H1 (cell line): ENCODE data around the gene LRRK1. TPM values are rescaled to one million over a fixed set of nuclear protein-coding genes. Genes with fewer than 3 reads are reported as not detected.

Source experiments
- CTCF ChIA-PET: fragments of 300-600 bp; sonication (Branson Sonifier 250); formaldehyde crosslinking; loops from one replicate; lab custom pipeline; 2021; ENCODE audit not compliant: partially characterized antibody; lab: Charles Lee
- POLR2A ChIA-PET: fragments of 300-600 bp; sonication (Branson Sonifier 250); formaldehyde crosslinking; loops from one replicate; lab custom pipeline; 2021; ENCODE audit warnings: inconsistent platforms; ENCODE audit not compliant: partially characterized antibody; lab: Charles Lee
- DNase-seq, 2 experiments: peaks; one replicate each; pipeline versions ENCODE4 v3.0.0 to v3.0.0-alpha.2; 2010 to 2022; ENCODE audit warnings: low spot score in 2 of 2, low read depth in 1 of 2, mixed read lengths in 1 of 2
- FAIRE-seq: peaks from 2 replicates; lab custom pipeline; 2011; peaks lifted over from hg19 to GRCh38; lab: Jason Lieb, UNC
- H2AFZ ChIP-seq: 2 replicates; pipeline ENCODE4 v1.8.1; 2012; ENCODE audit warnings: low read length, inconsistent platforms
- H2AK5ac ChIP-seq: 2 replicates; pipeline ENCODE4 v1.6.1; 2013; ENCODE audit warnings: low read depth, low read length
- H2BK120ac ChIP-seq: replicated peaks from 2 replicates; pipeline ENCODE3; 2013; ENCODE audit warnings: low read depth, low read length, inconsistent platforms
- H2BK12ac ChIP-seq: 2 replicates; pipeline ENCODE4 v1.6.1; 2013; ENCODE audit warnings: low read depth, low read length
- H2BK15ac ChIP-seq: 2 replicates; pipeline ENCODE4 v1.6.1; 2013; ENCODE audit warnings: low read length
- H2BK20ac ChIP-seq: 2 replicates; pipeline ENCODE4 v1.6.1; 2013; ENCODE audit warnings: low read length
- H2BK5ac ChIP-seq: 2 replicates; pipeline ENCODE4 v1.6.1; 2013; ENCODE audit warnings: low read depth, low read length
- H3K14ac ChIP-seq: 2 replicates; pipeline ENCODE4 v1.6.1; 2013; ENCODE audit warnings: inconsistent platforms; ENCODE audit not compliant: insufficient read length
- H3K18ac ChIP-seq: 2 replicates; pipeline ENCODE4 v1.6.1; 2013; ENCODE audit warnings: low read length; ENCODE audit errors: extremely low read depth
- H3K23ac ChIP-seq: 2 replicates; pipeline ENCODE4 v1.6.1; 2013; ENCODE audit warnings: inconsistent platforms; ENCODE audit not compliant: insufficient read length
- H3K23me2 ChIP-seq: 2 replicates; pipeline ENCODE4 v1.6.1; 2013; ENCODE audit warnings: low read depth, low read length
- H3K27ac ChIP-seq: 2 replicates; pipeline ENCODE4 v1.6.1; 2011; ENCODE audit warnings: low read depth, low read length, inconsistent platforms
- H3K27me3 ChIP-seq, 4 experiments: replicated peaks in 1 of 4; 1 replicate in 1 of 4; 2 replicates in 3 of 4; pipeline versions ENCODE4 v1.6.1 to v1.8.1; 2011 to 2013; ENCODE audit warnings: low read length in 3 of 4, mild to moderate bottlenecking in 3 of 4, inconsistent platforms in 2 of 4, mixed read lengths in 2 of 4, moderate library complexity in 1 of 4; ENCODE audit not compliant: control insufficient read depth in 3 of 4, insufficient read depth in 3 of 4; ENCODE audit errors: extremely low read depth in 1 of 4
- H3K36me3 ChIP-seq, 4 experiments: 2 replicates each; pipeline versions ENCODE4 v1.6.1 to v1.8.1; 2011 to 2013; ENCODE audit warnings: mild to moderate bottlenecking in 4 of 4, low read length in 3 of 4, moderate library complexity in 2 of 4, control low read depth in 1 of 4, inconsistent platforms in 1 of 4; ENCODE audit not compliant: insufficient read depth in 4 of 4, control insufficient read depth in 2 of 4
- H3K4ac ChIP-seq: replicated peaks from 2 replicates; pipeline ENCODE3; 2013; ENCODE audit warnings: low read length, low read depth, mixed read lengths, inconsistent platforms; ENCODE audit not compliant: insufficient read length
- H3K4me1 ChIP-seq, 4 experiments: replicated peaks in 1 of 4; 1 replicate in 1 of 4; 2 replicates in 3 of 4; pipeline versions ENCODE4 v1.6.1 to v1.8.1; 2011 to 2013; ENCODE audit warnings: low read length in 3 of 4, inconsistent platforms in 2 of 4, mixed read lengths in 1 of 4; ENCODE audit not compliant: insufficient read depth in 4 of 4, control insufficient read depth in 3 of 4
- H3K4me2 ChIP-seq, 2 experiments: 2 replicates each; pipeline versions ENCODE4 v1.6.1 to v1.8.1; 2011 to 2013; ENCODE audit warnings: low read depth in 2 of 2, low read length in 2 of 2, control low read depth in 1 of 2, inconsistent platforms in 1 of 2, mild to moderate bottlenecking in 1 of 2; ENCODE audit not compliant: insufficient read depth in 1 of 2
- H3K4me3 ChIP-seq, 4 experiments: fragments of 200-600, 300-600 bp in 1 of 4; sonication (generic), shearing (Covaris generic), sonication (Bioruptor Twin) in 1 of 4; 2 replicates each; pipeline versions ENCODE4 v1.5.1 to v1.8.1; 2011 to 2016; ENCODE audit warnings: low read length in 4 of 4, low read depth in 3 of 4, control low read depth in 2 of 4, inconsistent platforms in 2 of 4, mild to moderate bottlenecking in 2 of 4, mixed read lengths in 1 of 4, moderate library complexity in 1 of 4; ENCODE audit not compliant: insufficient read depth in 2 of 4; ENCODE audit errors: extremely low read depth in 1 of 4
- H3K56ac ChIP-seq: replicated peaks from 2 replicates; pipeline ENCODE3; 2013; ENCODE audit warnings: low read depth, mild to moderate bottlenecking, mixed read lengths, low read length, inconsistent platforms; ENCODE audit not compliant: insufficient read length
- H3K79me1 ChIP-seq: 2 replicates; pipeline ENCODE4 v1.6.1; 2013; ENCODE audit warnings: low read depth, low read length, control low read depth
- H3K79me2 ChIP-seq, 2 experiments: 2 replicates each; pipeline versions ENCODE4 v1.6.1 to v1.8.1; 2012 to 2013; ENCODE audit warnings: low read length in 2 of 2, mild to moderate bottlenecking in 2 of 2, inconsistent platforms in 1 of 2; ENCODE audit not compliant: insufficient read depth in 2 of 2, control insufficient read depth in 1 of 2
- H3K9ac ChIP-seq, 4 experiments: replicated peaks in 1 of 4; 1 replicate in 1 of 4; 2 replicates in 3 of 4; pipeline versions ENCODE4 v1.6.1 to v1.8.1; 2011 to 2013; ENCODE audit warnings: low read depth in 3 of 4, low read length in 3 of 4, control low read depth in 2 of 4, mild to moderate bottlenecking in 2 of 4, moderate library complexity in 2 of 4, inconsistent platforms in 1 of 4; ENCODE audit errors: extremely low read depth in 1 of 4
- H3K9me3 ChIP-seq, 2 experiments: 2 replicates each; pipeline versions ENCODE4 v1.6.1 to v1.8.1; 2012 to 2013; ENCODE audit warnings: mild to moderate bottlenecking in 2 of 2, moderate library complexity in 2 of 2, control low read depth in 1 of 2, inconsistent platforms in 1 of 2, low read depth in 1 of 2, low read length in 1 of 2, mixed read lengths in 1 of 2; ENCODE audit not compliant: insufficient read depth in 2 of 2
- H4K20me1 ChIP-seq, 2 experiments: replicated peaks in 1 of 2; 2 replicates each; pipeline versions ENCODE3 to v1.8.1; 2011 to 2013; ENCODE audit warnings: inconsistent platforms in 2 of 2, low read length in 2 of 2, mild to moderate bottlenecking in 1 of 2; ENCODE audit not compliant: insufficient read depth in 2 of 2, control insufficient read depth in 1 of 2
- H4K5ac ChIP-seq: 2 replicates; pipeline ENCODE4 v1.6.1; 2013; ENCODE audit warnings: low read length, low read depth, mixed read lengths, inconsistent platforms; ENCODE audit not compliant: insufficient read length
- H4K8ac ChIP-seq: 2 replicates; pipeline ENCODE4 v1.8.0; 2013; ENCODE audit warnings: mild to moderate bottlenecking, moderate library complexity, low read length, inconsistent platforms; ENCODE audit not compliant: insufficient read depth; ENCODE audit errors: extremely low read depth
- H4K91ac ChIP-seq: replicated peaks from 2 replicates; pipeline ENCODE3; 2013; ENCODE audit warnings: low read length, mixed read lengths, inconsistent platforms; ENCODE audit not compliant: insufficient read length
- CBX5 ChIP-seq: fragments of 300-800, 300-1000 bp; sonication (generic); IDR thresholded peaks from 2 replicates; pipeline ENCODE4 v1.7.1; 2016; ENCODE audit warnings: antibody characterized with exemption, low read length, low read depth
- EP300 ChIP-seq, 2 experiments: IDR thresholded peaks; 1 replicate in 1 of 2; 2 replicates in 1 of 2; pipeline ENCODE4 v1.6.1; 2011 to 2012; ENCODE audit warnings: low read depth in 2 of 2, low read length in 2 of 2, mild to moderate bottlenecking in 2 of 2, borderline replicate concordance in 1 of 2, inconsistent platforms in 1 of 2, moderate library complexity in 1 of 2
- GABPA ChIP-seq: IDR thresholded peaks from 2 replicates; pipeline ENCODE4 v1.6.1; 2011; ENCODE audit warnings: mild to moderate bottlenecking, low read length, moderate library complexity, borderline replicate concordance; ENCODE audit not compliant: insufficient read depth
- HDAC6 ChIP-seq: IDR thresholded peaks from one replicate; pipeline ENCODE4 v1.7.1; 2012; ENCODE audit warnings: low read depth, mild to moderate bottlenecking, inconsistent platforms, low read length, moderate library complexity
- KDM4A ChIP-seq: IDR thresholded peaks from one replicate; pipeline ENCODE4 v1.7.1; 2012; ENCODE audit warnings: low read depth, mild to moderate bottlenecking, moderate library complexity, low read length, inconsistent platforms; ENCODE audit not compliant: severe bottlenecking
- NRF1 ChIP-seq: IDR thresholded peaks from 2 replicates; pipeline ENCODE4 v1.6.1; 2011; ENCODE audit warnings: mild to moderate bottlenecking, low read depth, low read length, improper control_type of control experiment
- POLR2AphosphoS5 ChIP-seq: IDR thresholded peaks from 2 replicates; pipeline ENCODE4 v1.6.1; 2011; ENCODE audit warnings: low read depth, low read length
- TCF12 ChIP-seq: IDR thresholded peaks from 2 replicates; pipeline ENCODE4 v1.6.1; 2011; ENCODE audit warnings: low read depth, mild to moderate bottlenecking, low read length
- WGBS, 2 experiments: shearing (Covaris generic) in 1 of 2; methylation state at CpG; one replicate each; pipeline versions ENCODE4 v1.1.6 to v1.1.7; 2013 to 2015; ENCODE audit warnings: low lambda C conversion rate in 2 of 2, mixed read lengths in 2 of 2, inconsistent platforms in 1 of 2, low coverage in 1 of 2, missing lambda C conversion rate in 1 of 2; ENCODE audit not compliant: insufficient replicate concordance in 2 of 2, insufficient coverage in 1 of 2, insufficient read length in 1 of 2; ENCODE audit errors: extremely low coverage in 1 of 2, missing lambda C conversion rate in 1 of 2; 5-methylcytosine and 5-hydroxymethylcytosine counted together
- polyA plus RNA-seq, 7 experiments: library from polyadenylated mRNA; depleted of rRNA in 3 of 7; stranded (reverse) in 5 of 7; unstranded in 2 of 7; fragments of >200 nt in 5 of 7; fragments of 200-250 nt in 2 of 7; gene quantifications; 1 replicate in 5 of 7; 2 replicates in 1 of 7; 4 replicates in 1 of 7; pipeline versions ENCODE4 v1.2.1 to v1.2.3, GENCODE V29; 2011 to 2013; ENCODE audit warnings: missing spikeins in 2 of 7, mixed read lengths in 2 of 7
- total RNA-seq: library from RNA; stranded (reverse); fragmentation: NEBNext Ultra II Directional; extraction: Animal tissue kit (Norgen Biotek cat#: 25700); gene quantifications from 2 replicates; pipeline ENCODE4 v1.2.1, GENCODE V29; 2021
- TF ChIP-seq, protein P1 (sequence below), 3 experiments: IDR thresholded peaks; 1 replicate in 2 of 3; 2 replicates in 1 of 3; pipeline versions ENCODE4 v1.5.1 to v1.6.1; 2011; ENCODE audit warnings: low read length in 3 of 3, mild to moderate bottlenecking in 3 of 3, inconsistent platforms in 2 of 3, low read depth in 1 of 3, moderate library complexity in 1 of 3; ENCODE audit not compliant: insufficient read depth in 1 of 3; ENCODE audit errors: control extremely low read depth in 1 of 3

Gene LRRK1
- total and polyA plus RNA-seq, 2 of the 8 experiments (the other 6 are each of a cell fraction or from before 2014, with no cell fraction given), result 1.2 to 3.6 TPM

- Histone ChIP-seq H2BK120ac (no peak overlapping the region), H3K4ac (no peak overlapping the region), H3K79me2 (no peaks in the 10 kb centered on the region), H3K9ac (no peak overlapping the region), H3K14ac (no peak overlapping the region), H2BK12ac (peak overlapping the region; percentile 60; the same call in 1 of the 2 replicates), H3K79me1 (no peaks in the 10 kb centered on the region), H2BK15ac (no peak overlapping the region), H2BK5ac (0 out of 2 replicates have a peak overlapping the region, but pooled peaks have one; percentile 5), H3K9me3 (no peaks in the 10 kb centered on the region), H3K27me3 (no peaks in the 10 kb centered on the region; a peak in 1 of 7 replicates), H3K27ac (no peak overlapping the region), H4K5ac (no peak overlapping the region), H4K8ac (no peak overlapping the region), H3K23me2 (no peaks in the 10 kb centered on the region), H3K4me1 (no peaks in the 10 kb centered on the region; a peak in 2 of 7 replicates), H3K36me3 (no peaks in the 10 kb centered on the region), H2BK20ac (no peak overlapping the region), H3K23ac (no peak overlapping the region), H4K20me1 (no peaks in the 10 kb centered on the region), H3K56ac (no peak overlapping the region), H3K4me3 (no peak overlapping the region), H4K91ac (no peak overlapping the region), H2AK5ac (no peak overlapping the region), H3K18ac (no peak overlapping the region), H2AFZ (no peak overlapping the region), H3K4me2 (no peak overlapping the region)
- FAIRE-seq (no peak), DNase-seq (no peak)
- TF ChIP-seq KDM4A, result no peak
- TF ChIP-seq EP300 (IDR thresholded peaks at IDR 0.05; ENCODE audit: borderline replicate concordance in 1 of 2, low read depth in 2 of 2, low read length in 2 of 2), result no peak
- TF ChIP-seq POLR2AphosphoS5, result no peak
- TF ChIP-seq NRF1, result no peak
- TF ChIP-seq HDAC6, result no peak
- TF ChIP-seq GABPA, result no peak
- TF ChIP-seq CBX5, result no peak
- no peak for TF ChIP-seq TCF12
- TF ChIP-seq, protein P1, sequence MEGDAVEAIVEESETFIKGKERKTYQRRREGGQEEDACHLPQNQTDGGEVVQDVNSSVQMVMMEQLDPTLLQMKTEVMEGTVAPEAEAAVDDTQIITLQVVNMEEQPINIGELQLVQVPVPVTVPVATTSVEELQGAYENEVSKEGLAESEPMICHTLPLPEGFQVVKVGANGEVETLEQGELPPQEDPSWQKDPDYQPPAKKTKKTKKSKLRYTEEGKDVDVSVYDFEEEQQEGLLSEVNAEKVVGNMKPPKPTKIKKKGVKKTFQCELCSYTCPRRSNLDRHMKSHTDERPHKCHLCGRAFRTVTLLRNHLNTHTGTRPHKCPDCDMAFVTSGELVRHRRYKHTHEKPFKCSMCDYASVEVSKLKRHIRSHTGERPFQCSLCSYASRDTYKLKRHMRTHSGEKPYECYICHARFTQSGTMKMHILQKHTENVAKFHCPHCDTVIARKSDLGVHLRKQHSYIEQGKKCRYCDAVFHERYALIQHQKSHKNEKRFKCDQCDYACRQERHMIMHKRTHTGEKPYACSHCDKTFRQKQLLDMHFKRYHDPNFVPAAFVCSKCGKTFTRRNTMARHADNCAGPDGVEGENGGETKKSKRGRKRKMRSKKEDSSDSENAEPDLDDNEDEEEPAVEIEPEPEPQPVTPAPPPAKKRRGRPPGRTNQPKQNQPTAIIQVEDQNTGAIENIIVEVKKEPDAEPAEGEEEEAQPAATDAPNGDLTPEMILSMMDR (IDR thresholded peaks at IDR 0.05; ENCODE audit: control extremely low read depth in 1 of 3, insufficient read depth in 1 of 3, low read depth in 1 of 3, low read length in 3 of 3), result no peak
- WGBS, 2 experiments, result 90% methylated on average over 16 of the region's 16 CpGs; no CpG with 5 or more reads in 1 of the 2 experiments
- ChIA-PET POLR2A (interaction anchor here (1.2 to 1.3 kb wide), 2 partner anchors 10 to 42 kb away, joined by 4 read pairs; no protein-coding TSS in a partner anchor), CTCF (interaction anchor here (0.7 to 1.9 kb wide), 14 partner anchors 10 to 156 kb away, joined by 3 to 7 read pairs (median 4); no protein-coding TSS in a partner anchor)
Observed at GRCh38 chr15:101111570-101112262, 192.6 kb downstream of the LRRK1 start.
